Measurements from ENCODE around the gene RAD51AP1.

Gene RAD51AP1

GRCh38 chr12:4552191-4552590 lies 13.5 kb downstream of the RAD51AP1 start:
- DNase-seq, result no peak

GRCh38 chr12:4553943-4554342 lies 15.3 kb downstream of the RAD51AP1 start:
- DNase-seq, result no peak

GRCh38 chr12:4555804-4556203 lies 17.1 kb downstream of the RAD51AP1 start:
- no peak for DNase-seq

- DNase-seq, result no peak
Measured at GRCh38 chr12:4556735-4557530, 18.2 kb downstream of the RAD51AP1 start.

DNA sequence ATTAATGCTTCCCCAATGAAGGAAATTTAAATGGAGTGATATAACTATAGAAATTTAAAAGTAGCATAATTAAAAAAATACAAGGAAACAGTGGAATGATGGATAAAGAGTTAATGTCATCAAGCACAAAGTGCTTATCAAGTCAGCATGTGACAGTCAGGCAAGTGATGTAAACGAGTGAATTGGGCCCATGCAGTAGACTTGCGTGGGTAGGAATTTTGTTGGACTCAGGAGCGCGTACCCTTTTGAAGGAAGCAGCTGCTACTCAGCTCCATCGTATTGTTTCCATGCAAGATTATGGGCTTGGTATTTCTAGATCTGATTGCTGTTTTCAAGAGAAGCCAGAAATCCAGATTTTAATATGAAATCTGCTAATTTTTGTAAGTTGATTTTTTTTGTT lies 18.9 kb downstream of the RAD51AP1 start:
- DNase-seq, result no peak

DNA sequence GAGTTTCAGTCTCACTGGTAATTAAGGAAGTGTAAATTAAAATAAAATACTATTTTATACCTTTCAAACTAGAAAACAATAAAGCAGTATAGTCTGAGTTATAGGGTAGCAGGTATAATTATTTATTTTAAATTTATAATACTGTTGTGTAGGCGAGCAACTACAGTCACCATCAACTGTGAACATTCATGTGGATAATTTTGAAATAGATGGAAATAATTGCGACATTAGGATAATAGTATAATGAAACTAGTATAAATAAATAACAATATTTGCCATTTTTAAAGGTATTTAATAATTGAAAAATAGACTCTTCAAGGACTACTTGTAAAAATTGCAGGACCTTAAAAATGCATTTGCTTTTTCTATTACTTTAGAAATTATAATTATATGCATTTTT lies 19.5 kb downstream of the RAD51AP1 start:
- no peak for DNase-seq

GRCh38 chr12:4562034-4562657 lies 23.5 kb downstream of the RAD51AP1 start, which contains the start of gene DYRK4:
Gene DYRK4 (plus strand): TSS chr12:4562208. CDS start chr12:4562246, 38 bp downstream.
- no peak for DNase-seq

GRCh38 chr12:4563336-4563735 lies 24.6 kb downstream of the RAD51AP1 start:
- no peak for DNase-seq

GRCh38 chr12:4564818-4565217 lies 26.1 kb downstream of the RAD51AP1 start:
- no peak for DNase-seq

GRCh38 chr12:4566474-4566873 lies 27.8 kb downstream of the RAD51AP1 start:
- DNase-seq, result no peak

DNA sequence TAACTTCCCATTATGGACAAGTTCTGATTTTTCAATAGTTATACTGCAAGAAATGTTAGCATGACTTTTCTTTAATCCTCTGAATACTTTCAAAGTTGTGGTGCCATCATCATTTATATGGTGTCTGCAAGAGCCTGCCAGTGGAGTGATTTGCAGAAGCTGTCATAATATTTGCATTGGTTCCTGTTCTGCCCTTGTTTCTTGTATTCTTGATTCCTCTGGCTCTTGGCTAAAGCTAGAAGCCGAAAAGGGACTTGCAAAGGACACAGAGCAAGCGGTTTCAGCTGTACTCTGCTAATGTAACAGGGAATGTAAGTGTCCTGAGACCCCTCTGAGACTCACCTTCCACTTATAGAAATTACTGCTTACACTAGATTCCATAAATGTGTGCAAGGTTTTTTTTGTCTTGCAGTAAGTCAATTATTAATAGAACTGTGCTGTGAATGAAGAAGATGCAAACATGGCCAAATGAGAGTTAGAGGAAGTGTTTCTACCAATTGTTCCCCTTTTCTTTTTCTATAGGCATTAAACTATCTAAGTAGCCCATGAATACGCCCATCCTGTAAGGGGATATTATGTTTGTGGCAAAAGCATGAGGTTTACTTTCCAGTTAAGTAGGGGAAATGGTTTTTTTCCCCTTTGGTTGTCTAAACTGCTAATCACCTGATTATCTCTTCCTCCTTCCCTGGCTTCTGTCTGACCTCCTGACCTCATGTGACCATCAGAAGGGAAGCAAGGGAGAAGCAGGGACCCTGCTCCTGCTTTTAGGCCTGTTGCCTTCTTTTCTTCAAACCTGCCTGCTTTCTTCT lies 28.6 kb downstream of the RAD51AP1 start:
- no peak for DNase-seq

- no peak for DNase-seq
Measured at GRCh38 chr12:4569261-4569660, 30.6 kb downstream of the RAD51AP1 start.

DNA sequence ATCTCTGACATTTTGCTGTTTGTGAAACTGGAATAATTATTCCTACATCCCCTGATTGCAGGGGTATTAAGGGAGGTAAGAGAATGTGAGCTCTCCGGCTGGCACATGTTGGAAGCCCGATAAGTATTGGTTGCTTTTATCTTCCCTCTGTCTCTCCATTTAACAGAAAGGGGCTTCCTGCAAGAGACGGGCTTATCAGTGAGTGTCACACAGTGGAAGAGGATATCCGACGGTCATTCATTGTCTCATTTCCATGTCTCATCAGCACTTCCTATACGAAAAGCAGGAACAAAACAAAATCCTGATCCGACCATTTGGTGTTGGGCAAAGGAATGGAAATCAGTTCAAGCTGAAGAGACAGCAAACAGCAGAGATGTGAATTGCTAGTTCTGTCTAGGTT lies 34.0 kb downstream of the RAD51AP1 start:
- DNase-seq, result no peak

DNA sequence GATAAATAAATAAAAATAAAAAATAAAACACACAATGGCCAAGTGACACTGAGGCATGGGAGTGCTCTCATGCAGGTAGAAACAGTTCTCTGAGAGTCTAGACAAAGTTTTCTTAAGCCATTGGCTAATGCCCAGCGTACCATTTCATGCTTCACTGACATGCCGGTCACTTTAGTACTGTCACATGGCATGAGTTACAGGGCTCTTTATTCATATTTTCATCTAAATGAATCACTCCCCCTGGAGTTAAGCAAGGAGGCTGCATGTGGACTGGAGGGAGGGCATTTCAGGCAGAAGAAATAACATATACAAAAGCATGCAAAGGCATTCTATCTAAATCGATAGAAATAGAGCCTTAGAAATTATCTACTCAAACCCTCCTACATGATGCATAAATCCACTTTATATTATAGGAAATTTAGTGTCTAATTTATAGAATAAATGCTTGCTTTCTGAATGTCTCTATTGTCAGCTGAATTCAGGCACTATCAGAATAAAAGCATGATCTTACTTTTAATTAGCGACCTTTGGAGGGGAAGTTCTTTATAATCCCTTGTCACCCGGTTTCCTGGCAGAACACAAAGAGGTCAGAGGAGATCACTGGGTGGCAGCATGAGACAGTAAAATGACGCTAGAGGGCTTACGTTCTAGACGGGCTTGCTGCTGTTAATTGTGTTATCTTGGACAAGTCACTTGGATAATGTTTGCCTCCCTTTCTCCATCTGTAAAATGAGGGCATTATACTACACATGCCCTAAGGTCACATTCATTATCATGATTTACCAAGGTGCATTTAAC lies 40.8 kb downstream of the RAD51AP1 start:
- no peak for DNase-seq

GRCh38 chr12:4580281-4580688 lies 41.6 kb downstream of the RAD51AP1 start:
- DNase-seq, result no peak

- DNase-seq, result no peak
Measured at GRCh38 chr12:4584281-4584680, 45.6 kb downstream of the RAD51AP1 start.

DNA sequence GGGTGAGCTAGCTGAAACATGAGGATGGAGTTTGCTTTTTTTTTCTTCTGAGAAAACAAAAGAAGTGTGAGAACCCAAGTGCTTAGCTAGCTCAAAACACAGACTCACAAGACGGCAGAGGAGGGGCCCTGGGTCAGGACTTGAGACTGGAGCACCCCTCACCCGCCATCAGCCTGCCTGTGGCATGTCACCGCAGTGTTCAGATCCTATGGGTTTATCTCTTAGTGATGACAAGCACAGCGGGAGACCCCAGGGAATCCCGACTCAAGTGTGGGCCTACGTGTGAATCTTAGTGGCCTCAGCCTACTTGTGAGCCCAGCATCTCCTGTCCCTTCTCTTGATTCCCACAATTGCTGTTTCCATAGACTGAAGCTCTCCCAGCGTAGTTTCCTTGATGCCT lies 46.2 kb downstream of the RAD51AP1 start:
- no peak for DNase-seq

DNA sequence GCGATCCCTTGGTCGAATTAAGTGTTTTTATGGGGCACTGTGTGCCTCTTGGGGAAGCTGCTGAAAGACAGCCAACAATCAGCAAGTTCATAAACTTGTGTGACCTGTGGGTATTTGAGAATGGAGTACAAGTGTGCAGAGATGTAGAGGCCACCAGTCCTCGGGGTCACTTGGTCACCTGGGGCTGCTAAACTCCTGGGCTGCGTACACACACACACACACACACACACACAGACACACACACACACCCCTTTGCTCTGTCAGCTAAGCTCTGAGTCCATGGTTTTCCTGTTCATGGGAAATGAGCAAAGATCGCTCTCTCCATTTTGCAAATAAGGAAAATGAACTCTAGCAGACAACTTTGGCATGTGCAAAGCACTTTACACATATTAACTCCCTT lies 47.8 kb downstream of the RAD51AP1 start:
- DNase-seq, result no peak

DNA sequence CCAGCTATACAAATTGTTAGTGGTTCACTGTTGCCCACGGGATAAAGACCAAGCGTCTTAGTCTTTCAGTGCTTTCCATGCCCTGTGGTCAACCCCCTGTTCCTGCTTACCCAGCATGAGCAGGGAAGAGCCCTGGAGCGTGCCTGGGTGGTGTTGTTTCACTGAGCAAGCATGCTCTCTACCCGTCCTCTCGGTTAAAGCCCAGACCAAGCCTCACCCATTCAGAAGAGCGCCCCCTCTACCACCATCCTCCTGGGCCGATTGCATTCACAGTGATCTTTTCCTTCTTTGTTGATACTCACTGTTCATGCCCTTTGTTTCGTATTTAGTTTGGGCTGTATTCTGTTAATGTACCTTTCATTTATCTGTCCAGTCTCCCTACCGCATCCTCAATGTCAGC lies 48.4 kb downstream of the RAD51AP1 start:
- no peak for DNase-seq

- DNase-seq, result no peak
Measured at GRCh38 chr12:4588916-4589315, 50.2 kb downstream of the RAD51AP1 start.

DNA sequence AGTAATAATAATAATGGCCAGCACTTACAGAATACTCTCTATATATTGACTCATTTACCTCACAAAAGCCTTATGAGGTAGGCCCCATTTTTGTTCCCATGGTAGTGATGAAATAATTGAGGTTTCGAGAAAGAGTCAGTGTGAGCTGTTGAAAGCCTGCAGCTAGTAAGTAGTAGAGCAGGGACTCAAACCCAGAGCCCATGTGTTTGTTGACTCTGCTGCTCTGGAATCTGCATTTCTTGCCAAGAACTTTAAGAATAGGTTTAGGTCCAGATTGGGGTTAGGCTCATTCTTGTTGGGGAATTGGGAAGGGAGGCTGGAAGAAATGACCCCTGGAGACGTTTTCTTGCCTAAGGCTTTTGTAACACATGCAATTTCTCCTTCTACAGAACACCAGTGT lies 51.3 kb downstream of the RAD51AP1 start:
- no peak for DNase-seq

- DNase-seq, result no peak
Measured at GRCh38 chr12:4591180-4591687, 52.5 kb downstream of the RAD51AP1 start.

DNA sequence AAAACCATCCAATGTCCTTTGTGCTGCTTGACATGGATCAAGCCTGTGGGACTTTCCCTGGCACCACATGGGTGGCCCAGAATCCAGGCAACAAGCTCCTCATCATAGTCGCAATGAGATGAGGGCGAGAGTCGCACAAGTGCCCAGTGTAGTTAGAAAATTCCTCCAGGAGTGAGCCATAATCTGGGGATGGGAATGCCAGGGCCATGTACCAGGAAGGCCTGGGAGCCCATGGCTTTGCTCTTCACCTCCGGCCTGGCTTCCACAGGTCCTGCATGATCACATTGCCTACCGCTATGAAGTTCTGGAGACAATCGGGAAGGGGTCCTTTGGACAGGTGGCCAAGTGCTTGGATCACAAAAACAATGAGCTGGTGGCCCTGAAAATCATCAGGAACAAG lies 57.2 kb downstream of the RAD51AP1 start:
- no peak for DNase-seq
